Adipose tissue (tissue), 3 donors: Measurements from ENCODE around the gene TTC28. TPM values are rescaled to one million over a fixed set of nuclear protein-coding genes. Genes with fewer than 3 reads are reported as not detected.

Experiments
- H3K27ac ChIP-seq: one replicate; pipeline ENCODE4 v1.5.1; 2013; ENCODE audit warnings: low read depth, low read length
- WGBS, 3 donors: extraction: QIAGEN DNeasy Blood & Tissue Kit; methylation state at CpG; one replicate each; pipeline ENCODE4 v1.1.7; 2013; 5-methylcytosine and 5-hydroxymethylcytosine counted together
- polyA plus RNA-seq, 3 donors: library from polyadenylated mRNA; stranded (reverse); fragments of 200-250 nt; gene quantifications; one replicate each; pipeline ENCODE4 v1.2.3, GENCODE V29; 2013
- donor health status: healthy with polysubstance abuse.
- donor health status: Bipolar disorder and iron deficiency.
- donor health status: healthy.

Gene TTC28
- polyA plus RNA-seq, 3 donors = 2.8 to 10.6 (median 8.3) TPM

- 36 to 69% (median 69%) methylated on average over 1 of the region's 1 CpG for WGBS, 3 donors
- H3K27ac ChIP-seq = no peak overlapping the region
These were observed 241.4 kb downstream of the TTC28 start for GRCh38 chr22:28438183-28438768.

- 86 to 92% (median 90%) methylated on average over 3 of the region's 3 CpGs for WGBS, 3 donors
- H3K27ac ChIP-seq = no peak overlapping the region
These were observed 243.7 kb downstream of the TTC28 start for GRCh38 chr22:28435982-28436381.

- 24 to 81% (median 76%) methylated on average over 2 of the region's 2 CpGs for WGBS, 3 donors
- no peak overlapping the region for H3K27ac ChIP-seq
These were observed 244.4 kb downstream of the TTC28 start for GRCh38 chr22:28435140-28435768.

- no peak overlapping the region for H3K27ac ChIP-seq
These were observed 249.1 kb downstream of the TTC28 start for GRCh38 chr22:28430466-28431025.

GRCh38 chr22:28429711-28430110 is 249.9 kb downstream of the TTC28 start:
- H3K27ac ChIP-seq = no peak overlapping the region

More at GRCh38 chr22:28430466-28431025, 249.1 kb downstream of the TTC28 start:
- WGBS, 3 donors = 62 to 76% (median 69%) methylated on average over 2 of the region's 2 CpGs

- 83 to 91% (median 89%) methylated on average over 1 of the region's 1 CpG for WGBS, 3 donors
- no peak overlapping the region for H3K27ac ChIP-seq
These were observed 251.4 kb downstream of the TTC28 start for GRCh38 chr22:28428271-28428670.

GRCh38 chr22:28426346-28427132 is 253.1 kb downstream of the TTC28 start:
- WGBS, 3 donors = 37 to 43% (median 41%) methylated on average over 3 of the region's 3 CpGs
- no peak overlapping the region for H3K27ac ChIP-seq

- H3K27ac ChIP-seq = no peak overlapping the region
- WGBS, 3 donors = 95 to 96% (median 95%) methylated on average over 2 of the region's 2 CpGs
These were observed 254.4 kb downstream of the TTC28 start for GRCh38 chr22:28425211-28425610.

- 90 to 96% (median 91%) methylated on average over 2 of the region's 2 CpGs for WGBS, 3 donors
- H3K27ac ChIP-seq = no peak overlapping the region
These were observed 255.1 kb downstream of the TTC28 start for GRCh38 chr22:28424427-28425080.

- 52 to 91% (median 86%) methylated on average over 2 of the region's 2 CpGs for WGBS, 3 donors
These were observed 259.7 kb downstream of the TTC28 start for GRCh38 chr22:28419919-28420318.

GRCh38 chr22:28418008-28418407 is 261.6 kb downstream of the TTC28 start:
- WGBS, 3 donors = 91 to 100% (median 95%) methylated on average over 1 of the region's 1 CpG
- H3K27ac ChIP-seq = no peak overlapping the region

More at GRCh38 chr22:28419919-28420318, 259.7 kb downstream of the TTC28 start:
- H3K27ac ChIP-seq = no peak overlapping the region

GRCh38 chr22:28417431-28417830 is 262.2 kb downstream of the TTC28 start:
- WGBS, 3 donors = 86 to 94% (median 94%) methylated on average over 2 of the region's 2 CpGs
- H3K27ac ChIP-seq = no peak overlapping the region

GRCh38 chr22:28414913-28415312 is 264.7 kb downstream of the TTC28 start:
- H3K27ac ChIP-seq = no peak overlapping the region
- WGBS, 3 donors = 95 to 100% (median 99%) methylated on average over 1 of the region's 1 CpG

- H3K27ac ChIP-seq = no peak overlapping the region
- 44 to 60% (median 60%) methylated on average over 2 of the region's 2 CpGs for WGBS, 3 donors
These were observed 265.8 kb downstream of the TTC28 start for GRCh38 chr22:28413612-28414399.

GRCh38 chr22:28412109-28412508 is 267.5 kb downstream of the TTC28 start:
- WGBS, 3 donors = 94 to 98% (median 97%) methylated on average over 2 of the region's 2 CpGs
- no peak overlapping the region for H3K27ac ChIP-seq

GRCh38 chr22:28411125-28411524 is 268.5 kb downstream of the TTC28 start:
- no peak overlapping the region for H3K27ac ChIP-seq
- WGBS, 3 donors = 87 to 94% (median 88%) methylated on average over 4 of the region's 4 CpGs

- no peak overlapping the region for H3K27ac ChIP-seq
- 51 to 82% (median 53%) methylated on average over 3 of the region's 3 CpGs for WGBS, 3 donors
These were observed 269.4 kb downstream of the TTC28 start for GRCh38 chr22:28410050-28410816.
